ENCODE results near the gene GAGE12D. TPM values are rescaled to one million over a fixed set of nuclear protein-coding genes. Genes with fewer than 3 reads are reported as not detected.
"Not testable (repeated sequence)": the region's sequence is repeated elsewhere in the genome, so short reads cannot be mapped to it uniquely, and the experiment has no call there.

The GAGE12D gene
- total and polyA plus RNA-seq, 9 of the 15 experiments (the other 6 are each of a cell fraction or from before 2014, with no cell fraction given) = 0.64 TPM; not detected in 8

DNA sequence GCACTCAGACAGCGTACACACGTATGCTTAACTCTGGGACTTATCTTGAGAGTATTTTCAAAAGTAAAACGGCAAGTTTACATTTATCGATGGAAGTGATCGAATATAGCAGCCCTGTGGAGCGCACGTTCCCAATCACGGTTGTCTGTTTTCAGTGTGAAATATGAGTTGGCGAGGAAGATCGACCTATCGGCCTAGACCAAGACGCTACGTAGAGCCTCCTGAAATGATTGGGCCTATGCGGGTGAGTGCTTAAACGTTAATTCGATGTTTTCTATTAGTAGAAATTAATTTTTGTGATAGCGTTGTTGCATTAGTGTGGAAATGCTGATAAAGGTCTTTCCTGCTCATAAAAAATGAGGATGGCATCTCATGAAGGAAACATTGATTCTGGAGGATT, 49.0 kb downstream of the GAGE12D start:
- H3K27ac ChIP-seq (ENCODE audit: extremely low read depth, low read depth, low read length); H3K9me1 ChIP-seq (ENCODE audit: control insufficient read depth, insufficient read depth, low read length); ATAC-seq; in situ Hi-C loops (cut with MboI); H2AFZ ChIP-seq (ENCODE audit: low read depth, low read length); H3K4me3 ChIP-seq; H4K20me1 ChIP-seq (replicated peaks; ENCODE audit: control insufficient read depth, insufficient read depth, low read length); intact Hi-C loops (cut with micrococcal nuclease); POLR2A ChIA-PET; DNase-seq (ENCODE audit: extremely low read depth in 1 of 4, low spot score in 3 of 4); H3K9ac ChIP-seq (ENCODE audit: insufficient read depth in 1 of 2, low read depth in 2 of 2, low read length in 2 of 2); H3K9me3 ChIP-seq (replicated peaks; ENCODE audit: control insufficient read depth, insufficient read depth, low read depth, low read length); H3K4me2 ChIP-seq (ENCODE audit: insufficient read depth, low read length); H3K79me2 ChIP-seq (ENCODE audit: control insufficient read depth, insufficient read depth, low read length); CTCF ChIA-PET (ENCODE audit: low intra/inter-chr PET ratio); FAIRE-seq; H3K4me1 ChIP-seq (replicated peaks in 1 of 2; ENCODE audit: control insufficient read depth in 2 of 2, insufficient read depth in 2 of 2, low read length in 2 of 2); H3K36me3 ChIP-seq (ENCODE audit: control insufficient read depth, insufficient read depth, low read length); H3K27me3 ChIP-seq (ENCODE audit: control insufficient read depth in 2 of 2, insufficient read depth in 2 of 2, low read length in 2 of 2); BruUV-seq (replicated peaks): not testable (repeated sequence)
- WGBS (ENCODE audit: insufficient coverage, low coverage, missing lambda C conversion rate) = 55% methylated on average over 10 of the region's 17 CpGs

Small RNA genes lying within 50 kb of the gene (small RNA-seq; reads per million reads assigned to genes)
- gene GAGE12B = not detected

Other genes with a start within 250 kb of the GAGE12D start
Only the 7 nearest of the 11 such genes appear.
- gene GAGE12C, start 9.6 kb upstream of the GAGE12D start, total RNA-seq (2014; rRNA removed) = not detected in 2 replicates
- not detected in 2 replicates for gene GAGE12C, start 9.6 kb upstream of the GAGE12D start, total RNA-seq (2014; rRNA removed; fragmentation: Illumina TruSeq; extraction: Trizol)
- gene GAGE12C, start 9.6 kb upstream of the GAGE12D start, total RNA-seq (2015; rRNA removed; fragmentation: Illumina TruSeq; extraction: Trizol) = not detected in 2 replicates
- 0.42 and 0.64 TPM in 2 replicates for gene GAGE12C, start 9.6 kb upstream of the GAGE12D start, total RNA-seq (2021)
- gene GAGE12C, start 9.6 kb upstream of the GAGE12D start, polyA plus RNA-seq (2011; rRNA removed) = not detected in 2 replicates
- not detected in 2 replicates for gene GAGE12C, start 9.6 kb upstream of the GAGE12D start, polyA plus RNA-seq (2014; fragmentation: Illumina TruSeq; extraction: Trizol)
- not detected for gene GAGE12C, start 9.6 kb upstream of the GAGE12D start, polyA plus RNA-seq (2014; fragmentation: Nextera tagmentation; extraction: Ambion mirVana)
- gene GAGE12C, start 9.6 kb upstream of the GAGE12D start, polyA plus RNA-seq (2014; rRNA removed) = not detected in 2 replicates
- gene GAGE12E, start 9.6 kb downstream of the GAGE12D start, total RNA-seq (2014; rRNA removed) = not detected in 2 replicates
- 0.36 TPM in 1 of 2 replicates, not detected in the other for gene GAGE12E, start 9.6 kb downstream of the GAGE12D start, total RNA-seq (2014; rRNA removed; fragmentation: Illumina TruSeq; extraction: Trizol)
- 0.43 TPM in 1 of 2 replicates, not detected in the other for gene GAGE12E, start 9.6 kb downstream of the GAGE12D start, total RNA-seq (2015; rRNA removed; fragmentation: Illumina TruSeq; extraction: Trizol)
- gene GAGE12E, start 9.6 kb downstream of the GAGE12D start, total RNA-seq (2021) = not detected in 2 replicates
- 0.24 TPM in 1 of 2 replicates, not detected in the other for gene GAGE12E, start 9.6 kb downstream of the GAGE12D start, polyA plus RNA-seq (2011; rRNA removed)
- not detected in 2 replicates for gene GAGE12E, start 9.6 kb downstream of the GAGE12D start, polyA plus RNA-seq (2014; fragmentation: Illumina TruSeq; extraction: Trizol)
- gene GAGE12E, start 9.6 kb downstream of the GAGE12D start, polyA plus RNA-seq (2014; fragmentation: Nextera tagmentation; extraction: Ambion mirVana) = under 1 TPM; 0.39 to 0.45 TPM
- not detected in 2 replicates for gene GAGE12E, start 9.6 kb downstream of the GAGE12D start, polyA plus RNA-seq (2014; rRNA removed)
- gene GAGE12F, start 19.1 kb downstream of the GAGE12D start, total RNA-seq (2014; rRNA removed) = 0.77 and 1.7 TPM in 2 replicates
- 3.5 and 6.1 TPM in 2 replicates for gene GAGE12F, start 19.1 kb downstream of the GAGE12D start, total RNA-seq (2014; rRNA removed; fragmentation: Illumina TruSeq; extraction: Trizol)
- gene GAGE12F, start 19.1 kb downstream of the GAGE12D start, total RNA-seq (2015; rRNA removed; fragmentation: Illumina TruSeq; extraction: Trizol) = 1.8 and 4.0 TPM in 2 replicates
- 531 and 581 TPM in 2 replicates for gene GAGE12F, start 19.1 kb downstream of the GAGE12D start, total RNA-seq (2021)
- gene GAGE12F, start 19.1 kb downstream of the GAGE12D start, polyA plus RNA-seq (2011; rRNA removed) = not detected in 2 replicates
- gene GAGE12F, start 19.1 kb downstream of the GAGE12D start, polyA plus RNA-seq (2014; fragmentation: Illumina TruSeq; extraction: Trizol) = 15.3 and 15.5 TPM in 2 replicates
- gene GAGE12F, start 19.1 kb downstream of the GAGE12D start, polyA plus RNA-seq (2014; fragmentation: Nextera tagmentation; extraction: Ambion mirVana) = 10 to 100 TPM; 25.1 to 27.6 TPM
- gene GAGE12F, start 19.1 kb downstream of the GAGE12D start, polyA plus RNA-seq (2014; rRNA removed) = 0.54 and 0.77 TPM in 2 replicates
- gene GAGE12G, start 28.7 kb downstream of the GAGE12D start, total RNA-seq (2014; rRNA removed) = 0.77 and 1.7 TPM in 2 replicates
- not detected in 2 replicates for gene GAGE12G, start 28.7 kb downstream of the GAGE12D start, total RNA-seq (2014; rRNA removed; fragmentation: Illumina TruSeq; extraction: Trizol)
- gene GAGE12G, start 28.7 kb downstream of the GAGE12D start, total RNA-seq (2015; rRNA removed; fragmentation: Illumina TruSeq; extraction: Trizol) = not detected in 2 replicates
- 467 and 531 TPM in 2 replicates for gene GAGE12G, start 28.7 kb downstream of the GAGE12D start, total RNA-seq (2021)
- not detected in 2 replicates for gene GAGE12G, start 28.7 kb downstream of the GAGE12D start, polyA plus RNA-seq (2011; rRNA removed)
- gene GAGE12G, start 28.7 kb downstream of the GAGE12D start, polyA plus RNA-seq (2014; fragmentation: Illumina TruSeq; extraction: Trizol) = not detected in 2 replicates
- gene GAGE12G, start 28.7 kb downstream of the GAGE12D start, polyA plus RNA-seq (2014; fragmentation: Nextera tagmentation; extraction: Ambion mirVana) = not detected
- 0.54 and 0.77 TPM in 2 replicates for gene GAGE12G, start 28.7 kb downstream of the GAGE12D start, polyA plus RNA-seq (2014; rRNA removed)
- gene GAGE12H, start 38.2 kb downstream of the GAGE12D start, total RNA-seq (2014; rRNA removed) = not detected in 2 replicates
- not detected in 2 replicates for gene GAGE12H, start 38.2 kb downstream of the GAGE12D start, total RNA-seq (2014; rRNA removed; fragmentation: Illumina TruSeq; extraction: Trizol)
- gene GAGE12H, start 38.2 kb downstream of the GAGE12D start, total RNA-seq (2015; rRNA removed; fragmentation: Illumina TruSeq; extraction: Trizol) = not detected in 2 replicates
- not detected in 2 replicates for gene GAGE12H, start 38.2 kb downstream of the GAGE12D start, total RNA-seq (2021)
- not detected in 2 replicates for gene GAGE12H, start 38.2 kb downstream of the GAGE12D start, polyA plus RNA-seq (2011; rRNA removed)
- not detected in 2 replicates for gene GAGE12H, start 38.2 kb downstream of the GAGE12D start, polyA plus RNA-seq (2014; fragmentation: Illumina TruSeq; extraction: Trizol)
- under 1 TPM in 1 of 2 experiments, not detected in 1; 0.21 TPM for gene GAGE12H, start 38.2 kb downstream of the GAGE12D start, polyA plus RNA-seq (2014; fragmentation: Nextera tagmentation; extraction: Ambion mirVana)
- not detected in 2 replicates for gene GAGE12H, start 38.2 kb downstream of the GAGE12D start, polyA plus RNA-seq (2014; rRNA removed)
- gene GAGE2A, start 47.8 kb downstream of the GAGE12D start, total RNA-seq (2014; rRNA removed) = 23.7 and 90.7 TPM in 2 replicates
- gene GAGE2A, start 47.8 kb downstream of the GAGE12D start, total RNA-seq (2014; rRNA removed; fragmentation: Illumina TruSeq; extraction: Trizol) = 81.1 and 105 TPM in 2 replicates
- 68.2 and 72.4 TPM in 2 replicates for gene GAGE2A, start 47.8 kb downstream of the GAGE12D start, total RNA-seq (2015; rRNA removed; fragmentation: Illumina TruSeq; extraction: Trizol)
- 583 and 588 TPM in 2 replicates for gene GAGE2A, start 47.8 kb downstream of the GAGE12D start, total RNA-seq (2021)
- 36.1 and 85.8 TPM in 2 replicates for gene GAGE2A, start 47.8 kb downstream of the GAGE12D start, polyA plus RNA-seq (2011; rRNA removed)
- gene GAGE2A, start 47.8 kb downstream of the GAGE12D start, polyA plus RNA-seq (2014; fragmentation: Illumina TruSeq; extraction: Trizol) = 32.4 and 37.7 TPM in 2 replicates
- 10 to 100 TPM; 84.6 to 84.9 TPM for gene GAGE2A, start 47.8 kb downstream of the GAGE12D start, polyA plus RNA-seq (2014; fragmentation: Nextera tagmentation; extraction: Ambion mirVana)
- gene GAGE2A, start 47.8 kb downstream of the GAGE12D start, polyA plus RNA-seq (2014; rRNA removed) = 2.7 and 6.0 TPM in 2 replicates
- 493 and 621 TPM in 2 replicates for gene GAGE1, start 57.3 kb downstream of the GAGE12D start, total RNA-seq (2014; rRNA removed)
- 357 and 472 TPM in 2 replicates for gene GAGE1, start 57.3 kb downstream of the GAGE12D start, total RNA-seq (2014; rRNA removed; fragmentation: Illumina TruSeq; extraction: Trizol)
- 426 and 437 TPM in 2 replicates for gene GAGE1, start 57.3 kb downstream of the GAGE12D start, total RNA-seq (2015; rRNA removed; fragmentation: Illumina TruSeq; extraction: Trizol)
- gene GAGE1, start 57.3 kb downstream of the GAGE12D start, total RNA-seq (2021) = 608 and 670 TPM in 2 replicates
- gene GAGE1, start 57.3 kb downstream of the GAGE12D start, polyA plus RNA-seq (2011; rRNA removed) = 156 and 342 TPM in 2 replicates
- gene GAGE1, start 57.3 kb downstream of the GAGE12D start, polyA plus RNA-seq (2014; fragmentation: Illumina TruSeq; extraction: Trizol) = 204 and 215 TPM in 2 replicates
- 1,000 to 10,000 TPM; 1,581 to 1,651 TPM for gene GAGE1, start 57.3 kb downstream of the GAGE12D start, polyA plus RNA-seq (2014; fragmentation: Nextera tagmentation; extraction: Ambion mirVana)
- gene GAGE1, start 57.3 kb downstream of the GAGE12D start, polyA plus RNA-seq (2014; rRNA removed) = 356 and 549 TPM in 2 replicates